Stimulated activated naive CD8-positive, alpha-beta T cell treated with anti-CD3 and anti-CD28 coated beads, Interleukin-15, Interleukin-2, amounts not matched to agents 100 ng/mL and 50 ng/mL, for 24 hours (primary cell): Measurements from ENCODE around the gene NRN1.
A peak's percentile ranks its signal among the peaks of the same experiment; 100 is the strongest.

Experiments used
- H3K27ac Mint-ChIP-seq: one replicate; pipeline ENCODE4 v1.8.0; 2021; ENCODE audit warnings: mild to moderate bottlenecking, mixed read lengths
- H3K27me3 Mint-ChIP-seq: one replicate; pipeline ENCODE4 v1.8.0; 2021; ENCODE audit warnings: mixed read lengths
- H3K36me3 Mint-ChIP-seq: one replicate; pipeline ENCODE4 v1.8.0; 2021; ENCODE audit warnings: low read depth, mixed read lengths
- H3K4me1 Mint-ChIP-seq: one replicate; pipeline ENCODE4 v1.8.0; 2021; ENCODE audit warnings: low read depth, mixed read lengths
- H3K4me3 Mint-ChIP-seq: one replicate; pipeline ENCODE4 v1.8.0; 2021; ENCODE audit warnings: mild to moderate bottlenecking, mixed read lengths
- H3K9me3 Mint-ChIP-seq: one replicate; pipeline ENCODE4 v1.8.0; 2021; ENCODE audit warnings: mixed read lengths

NRN1 gene

GRCh38 chr6:5995949-5996713 is 10.6 kb downstream of the NRN1 start:
- Mint-ChIP-seq H3K4me3 (peak overlapping the region; percentile 82), H3K4me1 (peaks cover 52% of the 10 kb centered on the region), H3K9me3 (peaks cover 6% of the 10 kb centered on the region), H3K27me3 (peaks cover 90% of the 10 kb centered on the region), H3K36me3 (no peaks in the 10 kb centered on the region), H3K27ac (no peak overlapping the region)

GRCh38 chr6:5995658-5995948 is 11.1 kb downstream of the NRN1 start:
- Mint-ChIP-seq H3K9me3 (peaks cover 6% of the 10 kb centered on the region), H3K27ac (no peak overlapping the region), H3K4me1 (peaks cover 54% of the 10 kb centered on the region), H3K27me3 (peaks cover 89% of the 10 kb centered on the region), H3K36me3 (no peaks in the 10 kb centered on the region), H3K4me3 (peak overlapping the region; percentile 82)

GRCh38 chr6:5994999-5995657 is 11.6 kb downstream of the NRN1 start:
- Mint-ChIP-seq H3K4me3 (peak overlapping the region; percentile 82), H3K36me3 (no peaks in the 10 kb centered on the region), H3K9me3 (peaks cover 2% of the 10 kb centered on the region), H3K27me3 (peaks cover 85% of the 10 kb centered on the region), H3K4me1 (peaks cover 54% of the 10 kb centered on the region), H3K27ac (no peak overlapping the region)

GRCh38 chr6:5994234-5994998 is 12.3 kb downstream of the NRN1 start:
- Mint-ChIP-seq H3K27ac (no peak overlapping the region), H3K36me3 (no peaks in the 10 kb centered on the region), H3K4me1 (peaks cover 50% of the 10 kb centered on the region), H3K4me3 (no peak overlapping the region), H3K9me3 (no peaks in the 10 kb centered on the region), H3K27me3 (peaks cover 85% of the 10 kb centered on the region)

- no peak overlapping the region for H3K27ac Mint-ChIP-seq
- no peak overlapping the region for H3K4me3 Mint-ChIP-seq
- peaks cover 83% of the 10 kb centered on the region for H3K27me3 Mint-ChIP-seq
- H3K4me1 Mint-ChIP-seq = peaks cover 40% of the 10 kb centered on the region
- H3K9me3 Mint-ChIP-seq = no peaks in the 10 kb centered on the region
- no peaks in the 10 kb centered on the region for H3K36me3 Mint-ChIP-seq
These were observed 14.0 kb downstream of the NRN1 start for GRCh38 chr6:5992551-5993225.

- Mint-ChIP-seq H3K9me3 (no peaks in the 10 kb centered on the region), H3K4me3 (no peak overlapping the region), H3K27ac (no peak overlapping the region), H3K27me3 (peaks cover 68% of the 10 kb centered on the region), H3K4me1 (peaks cover 39% of the 10 kb centered on the region), H3K36me3 (no peaks in the 10 kb centered on the region)
These were observed 15.9 kb downstream of the NRN1 start for GRCh38 chr6:5990786-5991185.

GRCh38 chr6:5989141-5989723 is 17.5 kb downstream of the NRN1 start:
- Mint-ChIP-seq H3K27me3 (peaks cover 58% of the 10 kb centered on the region), H3K9me3 (no peaks in the 10 kb centered on the region), H3K4me3 (no peak overlapping the region), H3K27ac (peak overlapping the region; percentile 70), H3K4me1 (peaks cover 29% of the 10 kb centered on the region), H3K36me3 (no peaks in the 10 kb centered on the region)

- Mint-ChIP-seq H3K36me3 (no peaks in the 10 kb centered on the region), H3K9me3 (no peaks in the 10 kb centered on the region), H3K4me1 (peaks cover 43% of the 10 kb centered on the region), H3K27me3 (peaks cover 34% of the 10 kb centered on the region), H3K4me3 (no peak overlapping the region), H3K27ac (no peak overlapping the region)
These were observed 19.9 kb downstream of the NRN1 start for GRCh38 chr6:5986861-5987260.

- Mint-ChIP-seq H3K4me3 (no peak overlapping the region), H3K4me1 (peaks cover 47% of the 10 kb centered on the region), H3K27ac (peak overlapping the region; percentile 34), H3K9me3 (no peaks in the 10 kb centered on the region), H3K27me3 (peaks cover 15% of the 10 kb centered on the region), H3K36me3 (no peaks in the 10 kb centered on the region)
These were observed 22.3 kb downstream of the NRN1 start for GRCh38 chr6:5984150-5985089.

GRCh38 chr6:5981126-5982026 is 25.3 kb downstream of the NRN1 start:
- H3K9me3 Mint-ChIP-seq = no peaks in the 10 kb centered on the region
- H3K27me3 Mint-ChIP-seq = peaks cover 7% of the 10 kb centered on the region
- H3K4me1 Mint-ChIP-seq = peaks cover 34% of the 10 kb centered on the region
- H3K4me3 Mint-ChIP-seq = no peak overlapping the region
- no peak overlapping the region for H3K27ac Mint-ChIP-seq
- H3K36me3 Mint-ChIP-seq = no peaks in the 10 kb centered on the region

- peaks cover 30% of the 10 kb centered on the region for H3K4me1 Mint-ChIP-seq
- H3K27me3 Mint-ChIP-seq = peaks cover 4% of the 10 kb centered on the region
These were observed 26.9 kb downstream of the NRN1 start for GRCh38 chr6:5979650-5980420.

GRCh38 chr6:5976811-5977210 is 29.9 kb downstream of the NRN1 start:
- no peak overlapping the region for H3K27ac Mint-ChIP-seq
- H3K9me3 Mint-ChIP-seq = no peaks in the 10 kb centered on the region
- H3K36me3 Mint-ChIP-seq = peaks cover 4% of the 10 kb centered on the region
- H3K27me3 Mint-ChIP-seq = peaks cover 4% of the 10 kb centered on the region
- peaks cover 14% of the 10 kb centered on the region for H3K4me1 Mint-ChIP-seq
- no peak overlapping the region for H3K4me3 Mint-ChIP-seq

More at GRCh38 chr6:5979650-5980420, 26.9 kb downstream of the NRN1 start:
- Mint-ChIP-seq H3K9me3 (no peaks in the 10 kb centered on the region), H3K4me3 (no peak overlapping the region), H3K27ac (no peak overlapping the region), H3K36me3 (no peaks in the 10 kb centered on the region)
